ACC112 (cell line): ENCODE results near the gene MAMDC2.
A peak's percentile ranks its signal among the peaks of the same experiment; 100 is the strongest.

ENCODE experiments used
- H2AFZ ChIP-seq: fragments of 200-600 bp; sonication (generic); one replicate; pipeline ENCODE4 v1.6.0; 2017; ENCODE audit warnings: antibody characterized with exemption, low read length; ENCODE audit not compliant: unreplicated experiment
- H3K27ac ChIP-seq: fragments of 200-600 bp; sonication (generic); 2 replicates; pipeline ENCODE4 v1.5.1; 2014; ENCODE audit warnings: low read depth, mild to moderate bottlenecking, antibody characterized with exemption, low read length, moderate library complexity
- H3K27me3 ChIP-seq: fragments of 200-600 bp; sonication (generic); 2 replicates; pipeline ENCODE4 v1.6.1; 2014; ENCODE audit warnings: mild to moderate bottlenecking, antibody characterized with exemption, low read length, moderate library complexity, mixed read lengths; ENCODE audit not compliant: insufficient read depth
- H3K36me3 ChIP-seq: fragments of 200-600 bp; sonication (generic); 2 replicates; pipeline ENCODE4 v1.6.1; 2016; ENCODE audit warnings: mild to moderate bottlenecking, antibody characterized with exemption, low read length, moderate library complexity, mixed read lengths; ENCODE audit not compliant: insufficient read depth
- H3K4me1 ChIP-seq: fragments of 200-600 bp; sonication (generic); one replicate; pipeline ENCODE4 v1.6.1; 2016; ENCODE audit warnings: low read length, mixed read lengths; ENCODE audit not compliant: insufficient read depth, unreplicated experiment, control insufficient read depth
- H3K4me3 ChIP-seq: fragments of 200-600 bp; sonication (generic); 2 replicates; pipeline ENCODE4 v1.5.1; 2014; ENCODE audit warnings: mild to moderate bottlenecking, low read depth, low read length
- H3K79me2 ChIP-seq: fragments of 200-600 bp; sonication (generic); one replicate; pipeline ENCODE4 v1.6.0; 2016; ENCODE audit warnings: low read length; ENCODE audit not compliant: control insufficient read depth, unreplicated experiment, insufficient read depth

MAMDC2 gene

GRCh38 chr9:70133253-70134208 lies 89.9 kb downstream of the MAMDC2 start:
- H3K4me1 ChIP-seq: peaks cover 31% of the 10 kb centered on the region
- no peaks in the 10 kb centered on the region for H3K27me3 ChIP-seq
- no peaks in the 10 kb centered on the region for H3K36me3 ChIP-seq
- no peak overlapping the region for H3K4me3 ChIP-seq
- no peak overlapping the region for H2AFZ ChIP-seq
- no peaks in the 10 kb centered on the region for H3K79me2 ChIP-seq
- H3K27ac ChIP-seq: no peak overlapping the region

- no peaks in the 10 kb centered on the region for H3K79me2 ChIP-seq
- no peaks in the 10 kb centered on the region for H3K36me3 ChIP-seq
- H3K27me3 ChIP-seq: no peaks in the 10 kb centered on the region
- peaks cover 31% of the 10 kb centered on the region for H3K4me1 ChIP-seq
- no peak overlapping the region for H3K27ac ChIP-seq
- no peak overlapping the region for H2AFZ ChIP-seq
- H3K4me3 ChIP-seq: no peak overlapping the region
Measured at GRCh38 chr9:70134360-70134759, 90.7 kb downstream of the MAMDC2 start.

GRCh38 chr9:70135176-70135575 lies 91.5 kb downstream of the MAMDC2 start:
- no peaks in the 10 kb centered on the region for H3K27me3 ChIP-seq
- no peak overlapping the region for H3K4me3 ChIP-seq
- H3K79me2 ChIP-seq: no peaks in the 10 kb centered on the region
- H2AFZ ChIP-seq: no peak overlapping the region
- H3K27ac ChIP-seq: no peak overlapping the region
- no peaks in the 10 kb centered on the region for H3K36me3 ChIP-seq
- H3K4me1 ChIP-seq: peaks cover 31% of the 10 kb centered on the region

- Histone ChIP-seq H3K36me3 (no peaks in the 10 kb centered on the region), H3K27me3 (no peaks in the 10 kb centered on the region), H3K4me3 (peak overlapping the region; percentile 23; the same call in 1 of the 2 replicates), H3K27ac (peak overlapping the region; percentile 67), H3K79me2 (no peaks in the 10 kb centered on the region), H3K4me1 (peaks cover 31% of the 10 kb centered on the region), H2AFZ (no peak overlapping the region)
Measured at GRCh38 chr9:70136632-70137031, 93.0 kb downstream of the MAMDC2 start.

GRCh38 chr9:70137577-70137976 lies 93.9 kb downstream of the MAMDC2 start:
- peaks cover 31% of the 10 kb centered on the region for H3K4me1 ChIP-seq
- H2AFZ ChIP-seq: no peak overlapping the region
- H3K79me2 ChIP-seq: no peaks in the 10 kb centered on the region
- H3K27me3 ChIP-seq: no peaks in the 10 kb centered on the region
- H3K27ac ChIP-seq: no peak overlapping the region
- H3K36me3 ChIP-seq: no peaks in the 10 kb centered on the region
- H3K4me3 ChIP-seq: no peak overlapping the region

GRCh38 chr9:70142101-70142500 lies 98.5 kb downstream of the MAMDC2 start:
- H3K36me3 ChIP-seq: no peaks in the 10 kb centered on the region
- no peaks in the 10 kb centered on the region for H3K27me3 ChIP-seq
- H2AFZ ChIP-seq: no peak overlapping the region
- no peaks in the 10 kb centered on the region for H3K79me2 ChIP-seq
- no peak overlapping the region for H3K4me3 ChIP-seq
- H3K27ac ChIP-seq: no peak overlapping the region
- peaks cover 7% of the 10 kb centered on the region for H3K4me1 ChIP-seq

- H3K4me1 ChIP-seq: no peaks in the 10 kb centered on the region
- no peak overlapping the region for H3K4me3 ChIP-seq
- no peaks in the 10 kb centered on the region for H3K36me3 ChIP-seq
- H3K27ac ChIP-seq: no peak overlapping the region
- no peaks in the 10 kb centered on the region for H3K27me3 ChIP-seq
- H3K79me2 ChIP-seq: no peaks in the 10 kb centered on the region
- no peak overlapping the region for H2AFZ ChIP-seq
Measured at GRCh38 chr9:70143394-70144130, 99.9 kb downstream of the MAMDC2 start.

GRCh38 chr9:70144131-70144503 lies 100.5 kb downstream of the MAMDC2 start:
- H2AFZ ChIP-seq: no peak overlapping the region
- H3K79me2 ChIP-seq: no peaks in the 10 kb centered on the region
- H3K36me3 ChIP-seq: no peaks in the 10 kb centered on the region
- no peaks in the 10 kb centered on the region for H3K4me1 ChIP-seq
- no peak overlapping the region for H3K4me3 ChIP-seq
- H3K27me3 ChIP-seq: no peaks in the 10 kb centered on the region
- no peak overlapping the region for H3K27ac ChIP-seq

GRCh38 chr9:70145981-70146380 lies 102.3 kb downstream of the MAMDC2 start:
- no peaks in the 10 kb centered on the region for H3K27me3 ChIP-seq
- no peaks in the 10 kb centered on the region for H3K36me3 ChIP-seq
- no peak overlapping the region for H2AFZ ChIP-seq
- no peaks in the 10 kb centered on the region for H3K79me2 ChIP-seq
- H3K4me1 ChIP-seq: no peaks in the 10 kb centered on the region
- H3K4me3 ChIP-seq: no peak overlapping the region
- H3K27ac ChIP-seq: no peak overlapping the region

GRCh38 chr9:70147196-70147595 lies 103.5 kb downstream of the MAMDC2 start:
- Histone ChIP-seq H2AFZ (no peak overlapping the region), H3K79me2 (no peaks in the 10 kb centered on the region), H3K4me1 (no peaks in the 10 kb centered on the region)

More at GRCh38 chr9:70147196-70147595, 103.5 kb downstream of the MAMDC2 start:
- Histone ChIP-seq H3K36me3 (no peaks in the 10 kb centered on the region), H3K4me3 (no peak overlapping the region), H3K27me3 (no peaks in the 10 kb centered on the region), H3K27ac (no peak overlapping the region)
